Measurements from ENCODE around the gene STPG3.

Gene STPG3

GRCh38 chr9:137245450-137246421 is 5.3 kb upstream of the STPG3 start:
- H3K9me3 Mint-ChIP-seq, result no peaks in the 10 kb centered on the region
- H3K27ac Mint-ChIP-seq, result no peak overlapping the region
- DNase-seq (ENCODE audit: low spot score in 2 of 2) (peak in 1 of 2 donors; percentile 5), ATAC-seq (no peak)
- H3K4me3 Mint-ChIP-seq, result no peak overlapping the region
- H3K4me1 Mint-ChIP-seq, result peaks cover 33% of the 10 kb centered on the region
- peaks cover 41% of the 10 kb centered on the region for H3K36me3 Mint-ChIP-seq

DNA sequence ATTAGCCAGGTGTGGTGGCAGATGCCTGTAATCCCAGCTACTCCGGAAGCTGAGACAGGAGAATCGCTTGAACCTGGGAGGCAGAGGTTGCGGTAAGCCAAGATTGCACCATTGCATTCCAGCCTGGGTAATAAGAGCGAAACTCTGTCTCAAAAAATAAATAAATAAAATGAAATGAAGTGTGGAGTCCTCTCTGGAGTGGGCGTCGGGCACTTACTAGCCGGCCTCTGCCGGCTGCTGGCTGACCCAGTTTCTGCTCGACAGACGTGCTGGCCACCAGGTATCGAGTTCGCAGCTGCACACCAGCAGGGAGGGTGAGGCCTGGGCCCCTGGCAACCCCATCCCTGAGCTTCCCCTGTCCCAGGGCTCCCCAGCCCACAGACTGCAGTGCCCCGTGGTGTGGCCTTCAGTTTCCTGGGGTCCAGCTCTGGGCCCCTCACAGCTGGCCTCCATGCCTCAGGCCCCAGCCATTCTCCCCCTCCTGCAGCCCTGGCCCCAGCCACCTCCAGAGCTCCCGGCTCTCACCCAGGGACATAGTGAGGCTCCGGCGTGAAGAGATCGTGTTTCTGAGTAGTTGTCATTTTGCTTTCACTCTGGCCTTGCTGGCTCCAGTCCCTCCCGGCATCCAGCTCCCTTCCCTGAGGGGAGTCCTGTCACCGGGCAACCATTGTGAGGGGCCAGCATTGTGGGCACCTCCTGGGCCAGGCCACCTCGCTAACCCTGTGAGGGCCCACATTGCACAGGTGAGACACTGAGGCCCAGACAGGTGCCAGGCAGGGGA is 3.8 kb upstream of the STPG3 start:
- ATAC-seq (no peak), DNase-seq (ENCODE audit: low spot score in 2 of 2) (peak in 1 of 2 donors; percentile 2)
- Mint-ChIP-seq H3K4me3 (no peak overlapping the region), H3K4me1 (peaks cover 23% of the 10 kb centered on the region), H3K36me3 (peaks cover 25% of the 10 kb centered on the region), H3K9me3 (no peaks in the 10 kb centered on the region), H3K27ac (no peak overlapping the region)

GRCh38 chr9:137247916-137248175 is 3.2 kb upstream of the STPG3 start:
- ATAC-seq, result no peak
- no peaks in the 10 kb centered on the region for H3K9me3 Mint-ChIP-seq
- H3K4me1 Mint-ChIP-seq, result peaks cover 18% of the 10 kb centered on the region
- DNase-seq (ENCODE audit: low spot score in 2 of 2), result no peak
- peaks cover 20% of the 10 kb centered on the region for H3K36me3 Mint-ChIP-seq
- no peak overlapping the region for H3K27ac Mint-ChIP-seq
- H3K4me3 Mint-ChIP-seq, result no peak overlapping the region

DNA sequence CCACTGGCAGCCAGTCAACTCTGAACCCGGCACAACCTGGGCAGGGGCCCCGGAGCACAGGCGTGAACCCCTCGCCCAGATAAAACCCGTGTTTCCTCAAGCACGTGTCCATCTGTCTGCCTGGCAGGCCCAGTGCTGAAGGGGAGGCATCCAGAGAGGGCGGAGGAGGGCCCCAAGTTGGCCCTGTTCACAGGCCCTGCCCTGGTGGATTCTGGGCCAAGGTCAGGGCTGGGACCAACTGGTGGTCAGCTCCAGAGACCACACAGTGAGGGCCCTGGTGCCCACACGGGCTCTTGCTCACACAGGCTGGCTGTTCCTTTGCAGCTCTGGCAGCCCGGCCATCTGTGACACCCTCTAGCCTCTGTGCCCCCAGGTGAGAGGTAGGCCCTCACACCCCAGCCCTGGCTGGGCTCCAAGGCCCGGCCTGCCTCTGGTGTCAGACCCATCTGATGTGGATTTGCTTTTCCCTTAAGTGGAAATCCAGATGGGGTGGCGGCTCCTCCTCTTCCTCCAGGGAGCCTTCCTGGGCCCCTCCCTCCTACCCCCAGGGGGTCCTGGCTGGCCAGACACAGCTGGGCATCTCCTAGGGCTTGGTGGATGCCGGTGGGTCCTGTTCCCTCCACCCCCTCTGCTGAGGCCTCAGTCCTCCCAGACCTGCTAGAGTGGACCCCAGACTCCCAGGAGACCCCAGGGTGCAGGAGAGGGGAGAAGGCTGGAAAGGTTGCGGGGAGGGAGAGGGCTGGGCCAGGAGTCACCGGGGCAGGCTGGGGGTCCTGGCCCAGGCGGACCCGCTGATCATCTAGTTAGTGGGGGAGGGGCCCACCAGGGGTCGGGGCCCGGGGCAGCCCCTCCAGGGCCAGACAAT is 525 bp upstream of the STPG3 start:
- H3K4me1 Mint-ChIP-seq, result peaks cover 7% of the 10 kb centered on the region
- no peak for DNase-seq (ENCODE audit: low spot score in 2 of 2)
- H3K36me3 Mint-ChIP-seq, result peaks cover 6% of the 10 kb centered on the region
- no peaks in the 10 kb centered on the region for H3K9me3 Mint-ChIP-seq
- H3K27ac Mint-ChIP-seq, result no peak overlapping the region
- H3K4me3 Mint-ChIP-seq, result no peak overlapping the region
- no peak for ATAC-seq

GRCh38 chr9:137251490-137252268 is 593 bp downstream of the STPG3 start:
- Mint-ChIP-seq H3K36me3 (peaks cover 12% of the 10 kb centered on the region), H3K4me1 (peaks cover 7% of the 10 kb centered on the region), H3K27ac (no peak overlapping the region), H3K9me3 (no peaks in the 10 kb centered on the region), H3K4me3 (no peak overlapping the region)
- no peak for ATAC-seq
- no peak for DNase-seq (ENCODE audit: low spot score in 2 of 2)

- peaks cover 7% of the 10 kb centered on the region for H3K4me1 Mint-ChIP-seq
- no peak overlapping the region for H3K4me3 Mint-ChIP-seq
- no peaks in the 10 kb centered on the region for H3K9me3 Mint-ChIP-seq
- ATAC-seq, result no peak
- H3K36me3 Mint-ChIP-seq, result peaks cover 24% of the 10 kb centered on the region
- H3K27ac Mint-ChIP-seq, result no peak overlapping the region
- no peak for DNase-seq (ENCODE audit: low spot score in 2 of 2)
These were observed 1.7 kb downstream of the STPG3 start for GRCh38 chr9:137252555-137253506.

DNA sequence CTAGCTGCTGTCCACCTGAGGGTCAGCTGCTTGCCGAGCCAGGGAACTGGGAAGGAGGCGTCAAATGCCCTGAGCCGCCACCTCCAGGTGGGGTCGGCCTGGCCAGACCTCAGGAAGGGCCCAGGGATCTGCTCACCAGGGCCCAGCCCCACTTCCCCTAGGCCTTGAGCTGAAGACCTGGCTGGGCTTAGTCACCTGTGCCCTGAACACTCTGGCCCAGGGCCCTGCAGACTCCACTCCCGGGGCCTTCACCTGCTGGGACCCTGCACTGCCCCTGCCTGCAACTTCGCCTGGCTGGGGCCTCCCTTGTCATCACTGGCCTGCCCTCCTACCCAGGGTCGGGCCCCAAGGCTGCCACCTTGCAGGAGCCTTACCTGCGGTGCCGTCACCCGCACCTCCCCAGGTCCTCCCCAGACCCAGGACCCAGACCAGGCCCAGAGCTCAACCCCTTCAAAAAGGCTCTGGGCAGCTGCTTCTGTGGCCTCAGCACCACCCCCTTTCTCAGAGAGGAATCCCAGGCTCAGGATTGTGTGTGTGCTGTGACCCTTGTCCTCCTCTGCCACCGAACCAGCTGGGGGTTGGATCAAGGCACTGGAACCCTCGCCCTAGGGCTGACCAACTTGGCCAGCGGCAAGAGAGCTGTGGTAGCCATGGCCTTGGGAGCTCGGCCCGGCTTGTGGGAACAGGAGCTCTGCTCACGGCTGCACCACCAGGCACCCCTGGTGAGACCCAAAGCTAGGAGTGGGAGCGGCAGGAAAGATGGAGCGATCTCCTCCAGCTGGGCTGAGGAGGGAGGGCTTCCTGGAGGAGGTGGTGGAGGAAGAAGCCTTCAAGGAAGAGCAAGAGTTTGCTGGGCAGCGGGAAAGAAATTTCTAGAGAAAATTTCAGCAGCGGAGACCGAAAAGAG is 2.9 kb downstream of the STPG3 start:
- peaks cover 7% of the 10 kb centered on the region for H3K4me1 Mint-ChIP-seq
- H3K27ac Mint-ChIP-seq, result peak overlapping the region; percentile 91
- no peak for ATAC-seq
- peaks cover 35% of the 10 kb centered on the region for H3K36me3 Mint-ChIP-seq
- DNase-seq (ENCODE audit: low spot score in 2 of 2), result no peak
- no peaks in the 10 kb centered on the region for H3K9me3 Mint-ChIP-seq
- peak overlapping the region; percentile 87 for H3K4me3 Mint-ChIP-seq

GRCh38 chr9:137254624-137255447 is 3.8 kb downstream of the STPG3 start, which contains the start of gene NELFB:
TSS of gene NELFB (plus strand) at chr9:137255327.
- peak; percentile 89 for ATAC-seq
- Mint-ChIP-seq H3K4me3 (peak within 1 kb of the TSS; percentile 87), H3K4me1 (peaks cover 7% of the 10 kb centered on the region), H3K36me3 (peaks cover 44% of the 10 kb centered on the region), H3K9me3 (no peaks in the 10 kb centered on the region), H3K27ac (peak within 1 kb of the TSS; percentile 91)
- DNase-seq (ENCODE audit: low spot score in 2 of 2), result peak; percentile 99 to 100

GRCh38 chr9:137255448-137256114 is 4.5 kb downstream of the STPG3 start:
- peaks cover 51% of the 10 kb centered on the region for H3K36me3 Mint-ChIP-seq
- no peak for DNase-seq (ENCODE audit: low spot score in 2 of 2)
- no peak overlapping the region for H3K27ac Mint-ChIP-seq
- no peak for ATAC-seq
- no peaks in the 10 kb centered on the region for H3K9me3 Mint-ChIP-seq
- peaks cover 7% of the 10 kb centered on the region for H3K4me1 Mint-ChIP-seq
- peak overlapping the region; percentile 87 for H3K4me3 Mint-ChIP-seq

DNA sequence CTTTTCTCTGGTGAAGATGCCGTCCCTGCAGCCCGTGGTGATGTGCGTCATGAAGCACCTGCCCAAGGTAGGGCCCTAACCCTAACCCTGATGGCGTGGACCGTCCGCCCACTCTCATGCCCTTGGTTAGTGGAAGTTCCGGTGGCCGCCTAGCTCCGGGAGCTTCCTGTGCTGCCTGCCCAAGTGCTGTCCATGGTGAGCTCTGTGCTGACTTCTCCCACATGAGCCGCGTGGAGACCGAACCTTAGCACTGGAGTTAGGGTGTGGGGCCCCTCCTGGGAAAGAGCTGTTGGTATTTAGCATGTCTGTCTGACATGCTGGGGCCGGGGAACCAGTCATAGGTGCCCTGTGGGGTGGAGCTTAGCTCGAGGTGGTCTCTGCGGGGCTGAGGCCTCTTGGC is 5.3 kb downstream of the STPG3 start:
- no peak for DNase-seq (ENCODE audit: low spot score in 2 of 2)
- Mint-ChIP-seq H3K4me3 (peak overlapping the region; percentile 87), H3K9me3 (no peaks in the 10 kb centered on the region), H3K27ac (peak overlapping the region; percentile 10), H3K4me1 (peaks cover 7% of the 10 kb centered on the region), H3K36me3 (peaks cover 59% of the 10 kb centered on the region)
- no peak for ATAC-seq

- H3K4me3 Mint-ChIP-seq, result peak overlapping the region; percentile 87
- H3K36me3 Mint-ChIP-seq, result peaks cover 64% of the 10 kb centered on the region
- DNase-seq (ENCODE audit: low spot score in 2 of 2) (no peak), ATAC-seq (no peak)
- H3K4me1 Mint-ChIP-seq, result peaks cover 11% of the 10 kb centered on the region
- H3K9me3 Mint-ChIP-seq, result no peaks in the 10 kb centered on the region
- H3K27ac Mint-ChIP-seq, result peak overlapping the region; percentile 10
These were observed 5.8 kb downstream of the STPG3 start for GRCh38 chr9:137256856-137257255.

All from stimulated activated effector memory CD8-positive, alpha-beta T cell treated with anti-CD3 and anti-CD28 coated beads, Interleukin-12 subunit alpha, Interleukin-12 subunit beta, amount 100 ng/mL, for 72 hours (primary cell).